Activated naive CD4-positive, alpha-beta T cell treated with anti-CD3 and anti-CD28 coated beads, Interleukin-2, amount 10 ng/mL, durations not matched to agents 7 days and 5 days (primary cell): ENCODE results near the gene TOPAZ1.
"Not testable (repeated sequence)": the region's sequence is repeated elsewhere in the genome, so short reads cannot be mapped to it uniquely, and the experiment has no call there.

Source experiments
- CTCF ChIA-PET: fragments of 350-600 bp; sonication (Branson Sonifier 250); formaldehyde crosslinking; loops from one replicate; lab custom pipeline; 2021; ENCODE audit warnings: antibody characterized with exemption; lab: Charles Lee
- DNase-seq: peaks from one replicate; pipeline ENCODE4 v3.0.0-alpha.2; 2020
- H3K27ac Mint-ChIP-seq: one replicate; pipeline ENCODE4 v1.8.0; 2021; ENCODE audit warnings: mild to moderate bottlenecking, moderate library complexity, mixed read lengths
- H3K27me3 Mint-ChIP-seq: one replicate; pipeline ENCODE4 v1.8.0; 2021; ENCODE audit warnings: mild to moderate bottlenecking, mixed read lengths
- H3K36me3 Mint-ChIP-seq: one replicate; pipeline ENCODE4 v1.8.0; 2021; ENCODE audit warnings: mixed read lengths
- H3K4me1 Mint-ChIP-seq: one replicate; pipeline ENCODE4 v1.8.0; 2021; ENCODE audit warnings: mixed read lengths
- H3K4me3 Mint-ChIP-seq: one replicate; pipeline ENCODE4 v1.8.0; 2021; ENCODE audit warnings: mild to moderate bottlenecking, moderate library complexity, mixed read lengths
- H3K9me3 Mint-ChIP-seq: one replicate; pipeline ENCODE4 v1.8.0; 2021; ENCODE audit warnings: mixed read lengths

The TOPAZ1 gene

DNA sequence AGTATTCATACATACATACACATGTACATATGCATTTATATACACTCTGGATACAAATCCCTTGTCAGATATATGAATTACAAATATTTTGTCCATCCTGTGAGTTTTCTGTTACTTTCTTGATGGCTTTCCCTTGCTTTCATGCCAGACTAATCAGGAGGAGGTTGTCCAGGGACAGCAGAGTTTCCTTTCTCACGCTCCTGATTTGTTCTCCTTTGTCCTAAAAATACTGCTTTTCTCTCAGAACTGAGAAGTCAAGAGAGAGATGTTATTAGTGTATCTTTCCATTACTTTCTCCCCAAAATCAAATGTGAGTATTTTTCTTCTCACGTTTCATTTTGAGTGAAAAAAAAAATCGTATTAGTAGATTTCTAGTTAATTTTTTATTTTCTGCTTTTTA lies 84.8 kb downstream of the TOPAZ1 start:
- CTCF ChIA-PET, result no interaction called here
- H3K9me3 Mint-ChIP-seq, result no peaks in the 10 kb centered on the region
- H3K27ac Mint-ChIP-seq, result no peak overlapping the region
- peaks cover 37% of the 10 kb centered on the region for H3K27me3 Mint-ChIP-seq
- H3K4me3 Mint-ChIP-seq, result no peak overlapping the region
- DNase-seq, result no peak
- no peaks in the 10 kb centered on the region for H3K4me1 Mint-ChIP-seq
- H3K36me3 Mint-ChIP-seq, result no peaks in the 10 kb centered on the region

DNA sequence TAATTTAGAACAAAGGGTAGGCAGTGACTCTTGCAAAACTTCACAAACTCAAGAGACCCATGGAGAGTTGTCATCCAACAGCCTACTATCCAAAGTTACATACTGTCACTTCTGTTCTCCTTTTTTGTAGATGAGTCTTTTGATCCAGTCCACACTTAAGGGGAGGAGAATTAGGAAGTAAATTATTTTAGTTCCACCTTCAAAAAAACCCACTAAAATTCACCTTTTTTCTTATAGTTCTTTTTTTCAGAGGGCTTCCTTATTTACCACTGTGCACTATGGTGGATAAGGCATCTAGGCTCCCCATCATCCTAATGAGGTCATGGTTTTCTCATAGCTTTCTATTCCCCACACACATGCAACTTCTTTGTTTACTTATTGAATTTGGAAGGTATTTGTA lies 88.3 kb downstream of the TOPAZ1 start:
- DNase-seq, result no peak
- no peaks in the 10 kb centered on the region for H3K36me3 Mint-ChIP-seq
- H3K27ac Mint-ChIP-seq, result no peak overlapping the region
- no peaks in the 10 kb centered on the region for H3K9me3 Mint-ChIP-seq
- no peaks in the 10 kb centered on the region for H3K4me1 Mint-ChIP-seq
- peaks cover 37% of the 10 kb centered on the region for H3K27me3 Mint-ChIP-seq
- CTCF ChIA-PET, result no interaction called here
- H3K4me3 Mint-ChIP-seq, result no peak overlapping the region

DNA sequence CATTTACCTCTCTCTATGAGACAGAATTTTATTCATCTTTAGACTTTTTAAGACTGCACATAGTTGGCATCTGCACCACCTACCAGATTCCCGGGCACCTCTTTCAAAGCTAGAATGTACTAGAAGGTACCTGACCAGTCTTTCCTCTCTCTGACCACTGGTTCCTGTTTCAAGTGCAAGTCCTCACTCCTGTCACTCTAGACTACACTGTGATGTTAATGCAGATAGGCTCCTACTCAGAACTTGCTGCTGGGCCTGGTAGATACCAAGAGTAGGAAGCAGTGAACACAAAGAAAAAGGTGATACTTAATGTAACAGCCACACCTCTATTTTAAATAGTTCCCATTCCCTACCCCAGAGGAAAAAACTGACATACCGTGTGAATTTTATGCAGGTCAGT lies 88.8 kb downstream of the TOPAZ1 start:
- CTCF ChIA-PET, result no interaction called here
- H3K9me3 Mint-ChIP-seq, result no peaks in the 10 kb centered on the region
- no peak for DNase-seq
- no peak overlapping the region for H3K27ac Mint-ChIP-seq
- H3K36me3 Mint-ChIP-seq, result no peaks in the 10 kb centered on the region
- H3K27me3 Mint-ChIP-seq, result peaks cover 34% of the 10 kb centered on the region
- H3K4me1 Mint-ChIP-seq, result no peaks in the 10 kb centered on the region
- no peak overlapping the region for H3K4me3 Mint-ChIP-seq

DNA sequence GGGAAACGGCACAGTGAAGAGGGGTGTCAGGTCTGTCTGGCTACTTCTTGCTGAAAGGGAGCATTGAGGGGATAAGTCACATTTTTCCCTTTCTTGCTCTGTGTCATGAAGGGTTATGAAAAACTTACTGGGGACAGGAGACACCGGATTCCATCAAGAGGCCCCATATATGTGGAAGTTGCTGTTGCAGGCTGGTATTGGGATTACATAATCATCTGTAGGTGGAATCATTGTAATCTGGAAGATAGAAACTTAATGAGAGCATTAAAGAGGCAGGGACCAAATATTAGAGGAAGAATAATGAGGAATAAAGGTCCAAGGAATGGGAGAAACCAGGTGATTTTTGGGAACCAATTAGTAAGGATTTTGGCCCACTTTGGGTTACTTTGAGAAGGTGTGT lies 92.6 kb downstream of the TOPAZ1 start:
- Mint-ChIP-seq H3K27ac (no peak overlapping the region), H3K4me1 (peaks cover 12% of the 10 kb centered on the region)

DNA sequence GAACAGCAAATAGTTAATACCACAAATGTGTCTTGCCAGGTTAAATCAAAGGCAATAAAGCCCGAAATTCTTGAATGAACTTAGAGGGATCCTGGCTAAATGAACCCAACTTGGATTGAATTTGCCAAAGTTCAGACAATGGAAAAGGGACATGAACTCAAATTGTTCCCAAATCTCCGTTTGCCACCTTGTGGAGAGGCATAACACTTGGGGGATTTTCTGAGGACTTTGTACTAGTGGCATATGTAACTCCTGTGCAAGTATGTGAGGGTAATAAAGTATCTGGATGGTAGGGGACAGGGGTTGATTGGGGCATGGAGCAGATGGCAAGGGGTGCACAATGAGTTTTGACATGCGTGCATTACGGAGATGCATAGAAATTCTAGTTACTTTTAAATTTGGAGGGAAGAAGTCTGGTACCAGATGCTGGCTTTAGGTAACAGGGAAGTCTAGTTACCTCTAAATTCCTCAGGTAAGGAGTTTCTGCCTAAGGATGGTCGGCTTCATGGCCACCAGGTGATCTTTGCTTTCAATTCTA lies 95.6 kb downstream of the TOPAZ1 start:
- CTCF ChIA-PET, result interaction anchor here (0.7 kb wide), 1 partner anchor 140 kb away, joined by 3 read pairs; the partner anchor contains the start of gene ZNF445
- peaks cover 27% of the 10 kb centered on the region for H3K4me1 Mint-ChIP-seq
- DNase-seq, result no peak
- peak overlapping the region; percentile 98 for H3K27ac Mint-ChIP-seq
- peak overlapping the region; percentile 98 for H3K4me3 Mint-ChIP-seq
- peaks cover 3% of the 10 kb centered on the region for H3K36me3 Mint-ChIP-seq
- no peaks in the 10 kb centered on the region for H3K9me3 Mint-ChIP-seq
- H3K27me3 Mint-ChIP-seq, result peaks cover 11% of the 10 kb centered on the region

More for the DNA sequence above, 92.6 kb downstream of the TOPAZ1 start:
- Mint-ChIP-seq H3K27me3 (peaks cover 19% of the 10 kb centered on the region), H3K4me3 (no peak overlapping the region), H3K36me3 (no peaks in the 10 kb centered on the region), H3K9me3 (no peaks in the 10 kb centered on the region)
- CTCF ChIA-PET, result no interaction called here
- no peak for DNase-seq

DNA sequence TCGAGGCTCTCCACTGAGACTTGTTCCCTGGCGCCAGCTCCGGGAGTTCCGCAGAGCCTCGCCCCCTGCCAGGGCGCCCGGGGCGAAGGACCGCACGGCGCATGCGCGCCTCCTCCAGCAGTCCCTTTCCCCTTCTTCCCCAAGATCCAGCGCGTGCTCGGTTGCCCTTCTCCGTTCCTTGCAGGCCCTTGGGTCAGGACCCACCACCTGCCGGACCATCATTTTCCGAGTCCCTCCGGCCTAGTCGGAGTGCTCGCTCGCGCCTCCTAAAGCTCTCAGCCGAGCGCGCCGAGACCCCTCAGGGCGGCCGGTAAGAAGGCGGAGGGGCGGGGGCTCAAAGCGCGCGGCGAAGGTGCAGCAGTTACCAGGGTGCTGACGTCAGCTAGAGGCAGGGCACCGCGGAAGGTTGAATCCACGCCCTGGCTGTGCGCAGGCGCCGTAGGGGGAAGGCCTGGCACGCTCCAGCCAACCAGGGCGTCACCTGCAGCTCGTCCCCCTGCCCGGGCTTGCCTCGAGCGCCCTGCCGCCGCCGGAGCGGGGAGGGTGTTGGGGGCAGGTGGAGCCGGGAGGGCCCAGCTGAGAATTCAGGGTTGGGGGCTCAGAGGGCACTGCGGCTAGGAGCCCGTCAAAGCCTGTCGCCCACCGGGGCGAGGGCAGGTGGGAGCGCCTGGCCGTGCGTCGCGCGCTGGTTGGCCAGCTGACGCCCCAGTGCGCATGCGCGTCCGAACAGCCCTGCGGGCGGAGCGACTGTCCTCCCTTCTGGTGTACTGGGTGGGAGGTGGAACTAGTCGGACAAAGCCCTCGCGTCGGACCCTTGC lies 96.5 kb downstream of the TOPAZ1 start, which contains the start of gene TCAIM:
Gene TCAIM, plus strand, starts transcription at position 757 of the 818 bp plus-strand sequence. CDS start 16,017 bp downstream, outside the sequence.
- Mint-ChIP-seq H3K27me3 (peaks cover 7% of the 10 kb centered on the region), H3K27ac (peak within 1 kb of the TSS; percentile 98), H3K9me3 (no peaks in the 10 kb centered on the region), H3K4me3 (peak within 1 kb of the TSS; percentile 98), H3K4me1 (peaks cover 27% of the 10 kb centered on the region), H3K36me3 (peaks cover 5% of the 10 kb centered on the region)
- peak; percentile 99 for DNase-seq
- CTCF ChIA-PET, result no interaction called here

DNA sequence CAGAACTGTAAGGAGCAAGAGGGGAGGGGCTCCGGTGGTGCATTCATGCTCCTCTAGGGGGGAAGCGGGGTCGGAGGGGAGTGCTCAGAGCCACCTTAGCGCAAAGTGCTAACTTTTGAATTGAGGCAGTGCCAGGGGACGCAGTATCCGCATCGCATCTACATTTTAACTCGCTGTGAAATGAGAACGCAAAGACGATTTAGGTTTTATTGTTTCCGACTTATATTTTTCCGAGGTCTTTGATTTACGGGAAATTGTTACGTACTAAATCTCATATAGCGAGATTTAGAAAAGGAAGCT lies 97.1 kb downstream of the TOPAZ1 start:
- peak overlapping the region; percentile 98 for H3K4me3 Mint-ChIP-seq
- peaks cover 27% of the 10 kb centered on the region for H3K4me1 Mint-ChIP-seq
- H3K9me3 Mint-ChIP-seq, result no peaks in the 10 kb centered on the region
- peak overlapping the region; percentile 98 for H3K27ac Mint-ChIP-seq
- H3K36me3 Mint-ChIP-seq, result peaks cover 5% of the 10 kb centered on the region
- no peak for DNase-seq
- CTCF ChIA-PET, result interaction anchor here (0.9 kb wide), 1 partner anchor 15 kb away, joined by 3 read pairs; no protein-coding TSS in a partner anchor
- peaks cover 7% of the 10 kb centered on the region for H3K27me3 Mint-ChIP-seq

DNA sequence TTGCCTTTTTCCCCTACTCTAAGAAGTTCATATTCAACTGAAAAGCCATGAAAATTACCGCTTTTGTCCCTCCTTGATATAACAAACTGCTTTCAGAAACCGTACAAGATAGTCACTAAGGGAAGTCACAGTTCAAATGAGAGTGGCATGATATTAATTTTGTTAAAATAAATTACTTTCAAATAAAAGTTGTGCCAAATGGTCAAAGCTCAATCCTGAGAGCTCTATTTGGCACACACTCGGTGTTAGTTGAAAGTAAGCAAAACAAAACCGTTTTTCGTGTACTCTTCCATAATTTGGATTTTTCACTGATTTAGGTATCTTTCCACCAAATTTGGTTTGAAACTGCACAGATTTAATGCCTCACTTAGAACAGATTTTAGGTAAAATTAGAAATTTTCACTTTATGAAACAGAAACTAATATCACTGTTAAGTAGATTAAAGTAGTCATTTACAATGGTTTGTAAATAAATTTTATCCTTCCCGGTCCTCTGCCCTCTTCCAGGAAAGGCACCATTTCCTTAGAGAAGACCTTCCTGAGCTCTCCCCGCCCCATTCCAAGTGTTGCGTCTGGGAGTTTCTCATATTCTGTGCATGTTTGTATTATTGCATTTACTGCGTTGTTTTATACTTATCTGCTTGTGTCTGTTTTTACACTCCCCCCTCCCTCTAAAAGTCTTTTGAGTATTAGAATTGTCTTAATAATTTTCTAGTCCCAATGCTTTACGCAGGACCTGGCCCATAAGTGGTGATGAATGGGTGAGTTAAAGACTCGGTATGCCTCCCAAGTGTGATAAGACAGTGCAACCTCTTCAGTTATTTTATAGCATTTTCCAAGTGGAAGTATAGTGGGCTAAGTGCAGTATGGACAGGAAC lies 97.7 kb downstream of the TOPAZ1 start:
- Mint-ChIP-seq H3K4me3 (peak overlapping the region; percentile 98), H3K4me1 (peaks cover 27% of the 10 kb centered on the region), H3K9me3 (no peaks in the 10 kb centered on the region), H3K36me3 (peaks cover 5% of the 10 kb centered on the region), H3K27me3 (peaks cover 3% of the 10 kb centered on the region), H3K27ac (peak overlapping the region; percentile 98)
- DNase-seq, result no peak
- CTCF ChIA-PET, result interaction anchor here (0.9 kb wide), 1 partner anchor 14 kb away, joined by 3 read pairs; no protein-coding TSS in a partner anchor

DNA sequence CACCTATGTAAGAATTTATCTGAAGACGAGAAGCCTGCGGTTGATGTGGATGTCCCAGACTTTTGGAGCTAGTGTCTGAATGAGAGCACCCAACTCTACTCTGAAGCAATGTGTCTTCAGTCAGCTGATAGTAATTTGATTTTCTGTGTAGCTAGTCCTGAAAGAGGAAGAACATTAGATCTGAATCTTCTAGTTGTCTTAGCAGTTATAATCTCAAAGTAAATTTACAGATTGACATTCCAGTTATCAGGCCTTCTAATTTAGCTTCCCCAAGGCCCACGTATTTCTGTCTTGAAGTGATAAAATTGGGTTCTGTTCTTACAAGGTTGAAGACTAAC lies 98.3 kb downstream of the TOPAZ1 start:
- Mint-ChIP-seq H3K4me1 (peaks cover 27% of the 10 kb centered on the region), H3K27ac (peak overlapping the region; percentile 98), H3K4me3 (peak overlapping the region; percentile 98), H3K27me3 (peaks cover 3% of the 10 kb centered on the region), H3K36me3 (peaks cover 5% of the 10 kb centered on the region), H3K9me3 (no peaks in the 10 kb centered on the region)
- DNase-seq, result no peak
- CTCF ChIA-PET, result interaction anchor here (1.5 kb wide), 1 partner anchor 12 kb away, joined by 3 read pairs; no protein-coding TSS in a partner anchor

DNA sequence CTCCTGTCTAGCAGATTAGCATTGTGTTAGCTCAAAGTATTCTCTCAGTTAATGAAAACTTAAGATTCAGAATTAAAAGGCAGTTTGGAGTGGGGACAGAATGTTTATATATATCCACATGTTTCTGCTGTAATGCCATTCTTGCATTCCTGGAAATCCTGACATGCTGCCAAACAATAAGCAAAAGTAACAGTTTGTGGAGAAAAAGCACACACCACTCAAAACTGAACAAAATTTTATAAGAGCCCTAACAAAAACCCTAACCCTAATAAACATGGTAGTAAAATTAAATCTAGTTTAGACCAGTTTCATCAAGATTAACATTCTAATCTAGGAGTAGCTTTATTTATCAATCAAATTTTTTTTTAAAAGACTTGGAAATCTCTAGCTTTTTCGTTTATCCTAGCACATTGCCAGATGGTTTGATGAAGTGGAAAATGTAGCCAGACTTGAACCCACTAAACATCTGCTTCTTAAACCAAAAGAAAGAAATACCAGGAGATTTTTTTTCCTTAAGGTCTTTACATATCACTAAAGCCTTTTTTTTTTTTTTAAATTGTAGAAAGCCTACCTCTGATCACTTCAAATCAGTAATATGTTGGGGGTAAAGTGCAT lies 100.6 kb downstream of the TOPAZ1 start:
- peaks cover 3% of the 10 kb centered on the region for H3K27me3 Mint-ChIP-seq
- H3K4me3 Mint-ChIP-seq, result no peak overlapping the region
- no peaks in the 10 kb centered on the region for H3K9me3 Mint-ChIP-seq
- H3K27ac Mint-ChIP-seq, result no peak overlapping the region
- H3K36me3 Mint-ChIP-seq, result peaks cover 5% of the 10 kb centered on the region
- peaks cover 26% of the 10 kb centered on the region for H3K4me1 Mint-ChIP-seq
- CTCF ChIA-PET, result interaction anchor here (0.6 kb wide), 1 partner anchor 596 kb away, joined by 3 read pairs; no protein-coding TSS in a partner anchor
- no peak for DNase-seq

DNA sequence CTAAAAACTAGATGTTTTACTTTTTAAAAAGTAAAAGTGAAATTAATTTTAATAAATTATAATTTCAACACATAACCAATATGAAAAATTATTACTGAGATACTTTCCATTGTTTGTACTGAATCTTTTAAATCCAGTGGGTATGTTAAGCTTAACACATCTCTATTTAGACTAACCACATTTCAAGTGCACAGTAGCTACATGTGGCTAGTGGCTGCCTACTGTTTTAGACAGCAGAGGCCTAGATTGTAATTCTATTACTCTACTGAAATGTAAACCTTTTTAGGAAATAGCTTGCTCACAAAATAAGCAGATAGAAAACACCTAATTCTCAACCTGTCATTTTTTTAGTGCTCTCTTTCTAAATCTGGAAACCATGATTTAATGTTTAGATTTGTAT lies 101.7 kb downstream of the TOPAZ1 start:
- Mint-ChIP-seq H3K36me3 (peaks cover 5% of the 10 kb centered on the region), H3K27me3 (no peaks in the 10 kb centered on the region), H3K4me3 (no peak overlapping the region), H3K9me3 (no peaks in the 10 kb centered on the region), H3K27ac (no peak overlapping the region), H3K4me1 (peaks cover 19% of the 10 kb centered on the region)
- CTCF ChIA-PET, result no interaction called here
- DNase-seq, result no peak

DNA sequence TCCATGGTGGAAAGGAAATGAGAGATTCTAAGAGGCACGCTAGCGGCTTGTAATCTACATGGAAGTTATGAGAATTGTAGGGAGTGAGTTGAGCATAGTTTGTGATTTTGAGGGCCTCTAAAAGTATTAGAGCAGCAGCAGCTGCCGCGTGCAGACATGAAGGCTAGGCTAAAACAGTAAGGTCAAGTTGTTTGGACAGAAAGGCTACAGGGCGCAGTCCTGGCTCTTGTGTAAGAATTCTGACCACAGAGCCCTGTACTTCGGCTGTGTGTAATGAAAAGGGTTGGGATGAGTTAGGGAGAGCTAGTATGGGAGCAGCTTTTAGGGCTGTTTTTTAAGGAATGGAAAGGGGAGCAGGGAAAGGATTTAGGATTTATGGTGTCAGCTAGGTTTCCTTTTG lies 104.9 kb downstream of the TOPAZ1 start:
- H3K27ac Mint-ChIP-seq, result not testable (repeated sequence)

DNA sequence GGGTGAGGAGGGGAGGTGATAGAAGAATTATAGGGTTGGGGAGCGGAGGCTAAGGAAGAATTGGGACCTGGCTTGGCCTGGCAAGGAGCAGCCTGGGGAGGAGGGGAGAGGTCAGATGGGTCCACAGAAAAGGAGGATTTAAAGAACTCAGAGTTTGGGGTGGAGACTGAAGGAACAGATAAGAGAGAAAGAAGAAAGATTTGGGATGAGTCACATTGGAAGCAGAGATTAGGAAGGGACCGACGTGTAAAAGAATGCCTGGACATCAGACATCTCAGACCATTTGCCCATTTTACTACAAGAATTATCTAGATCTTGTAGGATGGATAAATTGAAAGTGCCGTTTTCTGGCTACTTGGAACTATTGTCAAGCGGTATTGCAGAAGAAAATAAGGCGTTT lies 107.3 kb downstream of the TOPAZ1 start:
- Mint-ChIP-seq H3K27me3 (no peaks in the 10 kb centered on the region), H3K27ac (no peak overlapping the region), H3K36me3 (peaks cover 13% of the 10 kb centered on the region), H3K4me3 (no peak overlapping the region), H3K4me1 (no peaks in the 10 kb centered on the region), H3K9me3 (no peaks in the 10 kb centered on the region)
- CTCF ChIA-PET, result no interaction called here
- no peak for DNase-seq

More for the DNA sequence above, 104.9 kb downstream of the TOPAZ1 start:
- H3K4me3 Mint-ChIP-seq, H3K9me3 Mint-ChIP-seq, DNase-seq, H3K27me3 Mint-ChIP-seq, CTCF ChIA-PET, H3K36me3 Mint-ChIP-seq, H3K4me1 Mint-ChIP-seq: not testable (repeated sequence)
